T-helper 1 cell treated with Interleukin-12 subunit alpha and Interleukin-12 subunit beta and Interleukin-4 antibody, amounts not matched to agents 30 ng/mL and 1 ng/mL, for 36 hours (primary cell): ENCODE measurements around the gene ERFE. TPM values are rescaled to one million over a fixed set of nuclear protein-coding genes. Genes with fewer than 3 reads are reported as not detected.

ENCODE experiments used
- intact Hi-C: fragments of 100-400 bp; cut with micrococcal nuclease; formaldehyde crosslinking; loops from one replicate; pipeline ENCODE4 v1.15.1; 2024
- total RNA-seq: library from RNA; stranded (reverse); gene quantifications from 2 replicates; pipeline ENCODE4 v1.2.3, GENCODE V29; 2022

The ERFE gene
- total RNA-seq, 1 donor from 2014 or later: not detected

DNA sequence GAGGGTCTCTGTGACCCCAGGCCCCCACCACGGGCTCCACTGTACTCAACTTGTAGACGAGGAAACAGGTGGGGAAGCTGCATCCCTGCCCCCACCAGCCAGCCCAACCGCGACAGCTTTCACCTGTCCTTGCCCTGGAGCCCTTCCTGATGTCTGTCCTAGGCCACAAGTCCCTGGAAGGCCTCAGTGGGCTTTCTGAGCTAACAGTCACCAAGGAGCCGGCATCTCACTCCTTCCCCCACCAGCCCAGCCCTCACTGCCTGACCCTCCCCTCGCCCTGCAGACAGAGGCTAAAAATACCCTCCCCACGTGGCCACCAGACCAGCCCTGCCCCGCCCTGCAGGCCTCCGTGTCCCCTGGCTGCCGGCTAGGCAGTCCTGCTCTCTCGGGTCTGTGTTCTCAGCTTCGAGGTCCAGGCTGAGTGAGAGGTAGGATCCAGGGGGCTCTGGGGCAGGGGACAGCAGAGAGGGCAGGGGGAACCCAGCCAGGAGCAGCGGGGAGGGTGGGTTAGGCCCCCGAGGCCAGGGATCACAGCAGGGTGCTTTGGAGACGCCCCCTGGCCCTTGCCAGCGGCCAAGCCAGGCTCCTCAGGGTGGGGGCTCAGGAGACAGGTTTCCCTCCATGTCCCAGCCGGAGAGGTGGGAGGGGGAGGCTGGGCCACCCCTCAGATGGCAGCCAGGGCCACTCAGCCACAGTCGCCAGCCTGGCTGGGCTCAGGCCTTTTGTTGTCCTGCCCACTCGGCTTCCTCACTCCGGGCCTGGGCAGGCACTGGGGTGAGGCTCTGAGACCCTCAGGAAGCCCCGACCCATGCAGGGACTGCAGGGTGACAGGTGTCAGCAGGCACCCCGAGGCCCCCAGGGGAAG lies 20.2 kb upstream of the ERFE start, which contains the start of gene KLHL30:
KLHL30 (plus strand) TSS at position 338 of the 865 bp plus-strand sequence. CDS start 2,087 bp downstream, outside the sequence.
- intact Hi-C loops: loop anchor here (1.0 kb wide), 1 partner anchor 280 kb away; no protein-coding TSS in a partner anchor

GRCh38 chr2:238139196-238140039 lies 19.4 kb upstream of the ERFE start:
- intact Hi-C loops: loop anchor here (1.0 kb wide), 1 partner anchor 281 kb away; no protein-coding TSS in a partner anchor

DNA sequence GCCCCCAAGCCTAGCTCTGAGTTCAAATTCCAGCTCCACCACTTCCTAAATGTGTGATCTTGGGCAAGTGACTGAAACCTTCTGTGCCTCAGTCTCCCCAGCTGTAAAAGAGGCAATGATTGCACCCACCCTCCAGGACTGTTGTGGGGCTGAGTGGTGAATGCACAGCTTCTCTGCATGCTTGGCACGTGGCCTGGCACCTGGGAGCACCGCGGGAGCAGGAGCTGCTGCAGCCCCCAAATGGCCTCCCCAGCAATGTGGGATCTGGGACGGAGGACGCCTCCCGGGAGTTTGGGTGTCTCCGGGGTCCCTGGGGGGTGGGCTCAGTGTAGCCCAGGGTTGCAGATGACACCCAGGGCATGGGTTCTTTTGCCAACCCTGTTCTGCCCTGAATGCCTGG lies 18.7 kb upstream of the ERFE start:
- intact Hi-C loops: no loop called here

GRCh38 chr2:238140721-238141540 lies 17.8 kb upstream of the ERFE start:
- intact Hi-C loops: no loop called here

- intact Hi-C loops: no loop called here
Measured at GRCh38 chr2:238141541-238142318, 17.0 kb upstream of the ERFE start.

DNA sequence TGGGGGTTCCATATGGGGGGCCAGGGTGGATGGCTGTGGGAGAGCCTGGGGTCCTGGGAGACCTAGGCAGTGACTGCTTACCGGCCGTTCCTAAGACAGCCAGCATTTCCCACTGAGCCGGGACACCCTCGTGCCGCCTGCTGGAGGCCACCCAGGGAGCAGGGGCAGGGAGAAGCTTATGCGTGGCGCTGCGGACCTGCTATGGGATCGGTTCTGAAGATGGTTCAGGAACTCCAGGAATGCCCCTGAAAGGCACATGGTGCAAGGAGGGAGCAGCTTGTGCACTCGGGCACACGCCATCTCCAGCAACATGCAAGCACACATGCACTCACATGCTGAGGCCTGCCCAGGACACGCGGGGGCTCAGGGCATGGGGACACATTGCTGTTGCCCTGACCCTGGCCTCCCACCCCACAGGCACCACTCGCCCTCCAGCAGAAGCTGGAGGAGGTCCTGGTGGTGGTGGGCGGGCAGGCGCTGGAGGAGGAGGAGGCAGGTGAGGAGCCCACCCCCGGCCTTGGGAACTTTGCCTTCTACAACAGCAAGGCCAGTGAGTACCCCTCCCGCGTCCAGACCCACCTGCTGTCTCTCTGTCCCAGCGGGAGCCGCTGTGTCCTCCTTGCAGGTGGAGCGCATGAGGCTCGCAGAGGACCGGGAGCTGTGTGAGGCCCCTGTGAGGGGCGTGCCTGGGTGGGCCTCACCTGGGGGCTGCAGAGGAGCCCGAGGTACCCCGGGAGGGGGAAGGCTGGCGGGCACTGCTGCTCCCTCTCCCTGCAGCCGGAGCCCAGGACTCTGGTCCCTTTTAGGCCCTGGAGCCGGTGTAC lies 16.2 kb upstream of the ERFE start:
- intact Hi-C loops: no loop called here

- intact Hi-C loops: no loop called here
Measured at GRCh38 chr2:238143239-238143951, 15.4 kb upstream of the ERFE start.

GRCh38 chr2:238144262-238144661 lies 14.5 kb upstream of the ERFE start:
- intact Hi-C loops: no loop called here

DNA sequence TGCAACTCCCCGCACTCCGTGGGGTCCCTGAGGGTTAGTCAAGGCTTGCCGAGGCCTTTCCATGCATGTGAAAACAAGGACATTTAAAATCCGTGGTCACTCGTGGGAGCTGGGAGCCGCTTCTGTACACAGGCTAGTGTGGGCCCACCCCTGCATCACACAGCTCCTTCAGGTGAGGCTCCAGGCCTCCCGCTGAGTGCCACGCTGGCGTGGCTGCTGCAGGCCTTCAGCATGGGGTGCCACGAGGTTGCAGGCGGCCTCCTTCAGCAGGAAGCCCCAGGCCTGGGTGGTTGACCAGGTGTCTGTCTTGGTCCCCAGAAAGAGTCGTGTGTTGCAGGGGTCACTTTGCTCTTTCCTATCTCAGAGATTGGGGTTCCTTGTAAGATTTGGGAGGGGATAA lies 13.7 kb upstream of the ERFE start:
- intact Hi-C loops: no loop called here

GRCh38 chr2:238145851-238146250 lies 12.9 kb upstream of the ERFE start:
- intact Hi-C loops: no loop called here

GRCh38 chr2:238146884-238147544 lies 11.8 kb upstream of the ERFE start:
- intact Hi-C loops: no loop called here

DNA sequence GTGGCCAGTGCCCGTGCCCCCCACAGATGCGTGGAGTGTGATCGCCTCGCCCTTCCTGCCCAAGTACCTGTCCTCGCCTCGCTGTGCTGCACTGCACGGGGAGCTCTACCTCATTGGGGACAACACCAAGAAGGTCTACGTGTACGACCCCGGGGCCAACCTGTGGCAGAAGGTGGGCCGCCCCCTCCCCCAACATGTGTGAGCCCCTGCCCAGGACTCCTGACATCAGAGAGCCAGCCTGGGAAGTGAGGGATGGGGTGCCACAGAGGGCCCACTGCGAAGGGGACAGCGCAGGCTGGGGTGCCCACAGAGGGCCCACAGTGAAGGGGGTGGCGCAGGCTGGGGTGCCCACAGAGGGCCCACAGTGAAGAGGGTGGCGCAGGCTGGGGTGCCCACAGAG lies 9.8 kb upstream of the ERFE start:
- intact Hi-C loops: no loop called here

DNA sequence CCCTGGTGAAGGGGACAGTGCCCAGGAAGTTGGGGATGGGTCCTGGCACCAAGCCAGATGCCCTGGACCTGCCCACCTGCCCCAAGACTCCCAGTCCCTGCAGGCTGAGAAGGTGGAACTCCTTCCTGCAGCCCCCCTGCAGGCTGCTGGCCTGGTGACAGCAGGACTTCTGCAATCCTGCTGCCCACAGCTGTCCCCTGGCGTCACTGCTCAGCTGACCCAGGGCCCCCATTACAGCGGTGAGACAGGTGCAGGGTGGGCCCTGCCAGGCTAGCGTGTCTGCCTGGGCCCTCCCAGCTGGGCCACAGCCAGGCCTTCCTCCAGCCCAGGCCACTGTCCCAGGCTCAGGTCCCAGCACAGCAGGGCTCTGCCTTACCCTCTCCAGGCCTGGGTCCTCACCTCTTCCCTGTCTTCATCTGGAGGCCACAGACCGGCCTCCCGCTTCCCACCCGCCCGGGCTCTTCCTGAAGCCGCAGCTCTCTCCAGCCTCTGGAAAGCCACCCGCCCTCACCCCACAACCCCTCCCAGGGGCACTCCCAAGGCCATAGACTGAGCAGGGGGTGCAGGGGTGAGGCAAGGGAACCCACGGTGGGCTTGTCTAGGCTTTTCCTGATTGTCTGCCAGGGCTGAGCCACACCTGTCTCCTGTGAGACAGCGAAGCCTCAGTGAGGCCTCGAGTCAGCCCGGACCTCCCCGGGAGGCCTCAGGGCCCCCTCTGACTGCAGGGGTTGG lies 8.8 kb upstream of the ERFE start:
- intact Hi-C loops: no loop called here

DNA sequence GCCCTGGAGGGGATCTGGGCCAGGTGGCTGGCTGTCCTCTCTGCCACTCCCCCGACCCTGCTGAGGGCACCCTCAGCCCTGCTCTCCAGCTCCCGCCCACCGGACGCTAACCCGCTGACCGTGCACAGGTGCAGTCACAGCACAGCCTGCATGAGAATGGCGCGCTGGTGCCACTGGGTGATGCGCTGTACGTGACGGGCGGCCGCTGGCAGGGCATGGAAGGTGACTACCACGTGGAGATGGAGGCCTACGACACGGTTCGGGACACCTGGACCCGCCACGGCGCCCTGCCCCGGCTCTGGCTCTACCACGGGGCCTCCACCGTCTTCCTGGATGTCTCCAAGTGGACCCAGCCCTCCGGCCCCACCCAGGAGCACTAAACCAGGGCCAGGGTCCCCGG lies 8.1 kb upstream of the ERFE start:
- intact Hi-C loops: no loop called here

- intact Hi-C loops: no loop called here
Measured at GRCh38 chr2:238151205-238151604, 7.6 kb upstream of the ERFE start.

- intact Hi-C loops: no loop called here
Measured at GRCh38 chr2:238151628-238152235, 7.0 kb upstream of the ERFE start.
